Suppressor macrophage (primary cell): Measurements from ENCODE around the gene LRRC72.
A peak's percentile ranks its signal among the peaks of the same experiment; 100 is the strongest.
"Not testable (repeated sequence)": the region's sequence is repeated elsewhere in the genome, so short reads cannot be mapped to it uniquely, and the experiment has no call there.

Source experiments
- DNase-seq, 4 experiments: peaks; one replicate each; pipeline ENCODE4 v3.0.0-alpha.2; 2020 to 2022
- total RNA-seq, 17 experiments: gene quantifications; one replicate each; lab custom pipeline; 2026; ENCODE audit warnings: mixed read lengths in 6 of 17, inconsistent platforms in 3 of 17; lab: John Stamatoyannopoulos, UW

LRRC72 gene
- 0 to 0.44 (median 0) reads per million in 17 experiments for total RNA-seq

DNA sequence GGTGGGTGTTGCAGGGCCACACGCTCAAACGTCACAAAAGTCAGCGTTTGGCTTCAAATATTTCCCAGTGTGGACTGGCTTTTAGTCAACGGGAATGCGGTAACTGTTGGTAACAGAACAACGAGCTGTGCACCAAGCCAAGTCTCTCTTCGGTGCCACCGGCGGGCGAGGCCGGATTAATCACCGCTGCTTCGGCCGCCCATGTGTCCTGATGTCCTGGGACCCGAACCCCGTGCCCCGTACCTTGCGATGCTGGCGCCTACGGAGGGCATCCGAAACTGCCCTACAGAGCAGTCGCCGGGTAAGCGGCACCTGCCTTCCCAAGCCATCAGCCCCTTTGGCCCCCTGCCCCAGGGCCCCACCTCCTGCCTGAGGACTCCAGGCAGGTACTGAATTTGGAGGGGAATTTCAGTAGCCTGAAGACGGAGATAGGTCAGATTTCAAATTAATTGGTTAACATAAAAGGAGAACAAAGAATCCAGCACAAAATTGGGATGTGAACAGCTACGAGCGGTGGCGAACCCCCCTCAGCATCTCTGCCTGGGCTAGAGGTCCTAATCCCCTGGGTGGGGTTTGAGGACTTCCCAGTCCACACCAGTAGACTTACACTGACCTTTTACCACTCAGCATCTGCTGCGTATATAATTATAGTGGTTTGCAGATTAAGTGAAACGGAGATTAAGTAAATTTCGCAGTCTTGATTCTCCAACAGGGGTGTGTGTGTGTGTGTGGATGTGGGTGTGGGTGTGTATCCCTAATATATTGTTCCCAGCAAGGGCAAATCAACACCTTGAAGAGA lies at the start of gene LRRC72:
TSS of gene LRRC72 (plus strand) at position 84 of the 799 bp plus-strand sequence. CDS start at position 212, 128 bp downstream.
- DNase-seq, result no peak

GRCh38 chr7:16479161-16479560 lies 47.5 kb upstream of the LRRC72 start:
- DNase-seq, result no peak

DNA sequence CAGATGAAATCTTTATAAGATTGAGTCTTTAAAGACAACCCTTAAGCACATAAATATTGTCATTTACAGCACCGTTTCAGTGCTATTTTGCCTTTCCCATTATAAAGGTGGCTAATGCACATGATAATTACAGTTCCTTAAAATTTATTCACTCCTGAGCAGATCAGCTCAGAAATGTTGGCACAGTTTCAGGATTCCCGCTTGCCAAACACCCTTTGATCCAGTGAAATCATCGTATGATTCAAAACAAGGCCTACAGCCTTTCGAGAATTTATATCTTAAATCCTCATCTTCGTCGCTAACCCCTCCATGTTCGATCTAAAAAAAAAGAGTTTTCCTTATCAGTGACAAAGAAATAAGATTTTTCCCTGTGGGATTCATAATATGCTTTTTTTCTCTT lies 47.0 kb upstream of the LRRC72 start:
- no peak for DNase-seq

GRCh38 chr7:16484453-16485158 lies 42.0 kb upstream of the LRRC72 start:
- no peak for DNase-seq

DNA sequence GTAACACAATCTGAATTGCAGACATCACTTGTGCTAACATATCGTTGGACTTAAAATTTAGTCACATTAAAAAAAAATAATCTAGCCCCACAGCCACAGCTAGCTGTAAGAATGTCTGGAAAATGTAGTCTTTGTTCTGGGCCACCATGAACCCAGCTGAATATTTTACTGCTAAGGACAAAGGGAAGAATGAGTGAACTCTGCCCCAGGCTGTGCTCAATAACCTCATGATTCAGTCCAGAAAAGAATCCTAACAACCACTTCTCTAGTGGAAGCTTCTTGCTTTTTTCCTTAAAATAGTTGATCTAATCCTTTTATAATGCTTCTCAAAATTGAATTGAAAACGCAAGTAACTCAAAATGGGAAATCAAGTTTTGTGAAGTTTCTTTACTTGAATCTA lies 35.5 kb upstream of the LRRC72 start:
- no peak for DNase-seq

GRCh38 chr7:16492513-16493062 lies 34.0 kb upstream of the LRRC72 start:
- no peak for DNase-seq

DNA sequence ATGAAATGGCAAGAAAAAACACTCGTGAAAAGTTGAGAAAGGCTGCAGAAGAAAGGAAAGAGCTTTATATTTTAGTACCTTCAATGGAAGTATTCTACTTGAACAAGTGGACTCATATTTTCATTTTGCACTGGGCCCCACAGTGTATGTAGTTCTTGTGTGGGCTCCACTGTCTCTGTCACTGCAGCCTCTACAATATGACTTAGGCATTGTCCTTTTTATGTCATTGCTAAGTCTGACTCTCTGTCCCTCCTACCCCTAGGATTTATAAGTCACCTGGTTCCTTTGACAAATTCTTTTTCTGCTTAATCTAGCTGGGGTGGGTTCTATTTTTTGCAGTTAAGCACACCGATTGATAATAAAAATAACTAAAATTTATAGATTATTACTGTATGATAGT lies 33.4 kb upstream of the LRRC72 start:
- no peak for DNase-seq

DNA sequence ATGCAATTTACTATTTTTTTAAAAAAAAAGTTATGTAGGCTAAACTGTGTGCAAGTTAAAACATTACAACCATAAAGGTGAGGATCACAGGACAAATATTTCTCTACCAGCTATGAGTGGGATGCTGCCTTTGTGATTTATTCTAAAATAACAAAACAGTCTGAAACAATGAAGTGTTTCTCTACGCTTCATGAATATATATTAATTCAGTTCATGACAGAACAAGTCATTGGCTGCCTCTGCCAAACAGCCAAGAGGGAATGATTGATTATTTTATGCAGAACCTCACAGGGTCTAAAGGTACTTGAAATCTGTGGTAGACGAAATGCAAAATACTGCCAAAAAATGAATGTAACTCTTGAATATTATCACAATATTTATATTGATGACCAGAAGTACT lies 32.1 kb upstream of the LRRC72 start:
- no peak for DNase-seq

DNA sequence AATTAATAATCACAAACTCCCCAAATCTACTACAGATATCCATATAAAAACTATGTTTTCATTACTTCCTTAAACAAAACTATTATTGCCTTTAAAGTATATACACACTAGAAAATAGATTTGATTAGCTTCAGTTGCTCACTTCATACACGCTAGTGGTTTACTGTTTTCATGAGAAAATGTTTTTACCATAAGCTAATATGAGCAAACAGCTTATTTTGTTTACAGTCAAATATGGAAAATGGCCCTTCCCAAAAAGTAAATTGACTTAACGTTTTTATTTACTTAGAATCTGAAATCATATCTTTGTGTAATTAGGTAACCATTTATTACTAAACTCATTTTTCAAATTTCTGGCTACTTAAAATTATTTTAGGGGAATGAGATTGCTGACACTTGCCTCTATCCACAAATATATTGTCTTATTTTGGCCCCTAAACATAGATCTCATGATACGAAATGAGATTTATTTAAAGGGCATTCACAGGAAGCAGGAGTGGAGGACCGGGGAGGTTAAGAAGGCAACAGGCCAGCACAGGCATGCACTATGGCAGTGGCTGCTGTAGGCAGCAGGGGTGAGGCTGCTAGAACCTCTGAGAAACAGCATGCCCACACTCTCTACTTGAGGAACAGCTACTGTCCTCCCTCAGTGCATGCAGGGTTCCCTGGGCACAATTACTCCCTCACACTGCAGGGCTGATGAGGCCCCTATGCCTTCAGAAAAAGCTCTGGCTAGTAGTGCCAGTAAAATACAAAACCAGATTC lies 31.5 kb upstream of the LRRC72 start:
- peak in 3 of 4 experiments; percentile 6 to 11 (median 8) for DNase-seq

GRCh38 chr7:16498122-16498521 lies 28.5 kb upstream of the LRRC72 start:
- DNase-seq, result no peak

GRCh38 chr7:16502303-16502702 lies 24.3 kb upstream of the LRRC72 start:
- no peak for DNase-seq

DNA sequence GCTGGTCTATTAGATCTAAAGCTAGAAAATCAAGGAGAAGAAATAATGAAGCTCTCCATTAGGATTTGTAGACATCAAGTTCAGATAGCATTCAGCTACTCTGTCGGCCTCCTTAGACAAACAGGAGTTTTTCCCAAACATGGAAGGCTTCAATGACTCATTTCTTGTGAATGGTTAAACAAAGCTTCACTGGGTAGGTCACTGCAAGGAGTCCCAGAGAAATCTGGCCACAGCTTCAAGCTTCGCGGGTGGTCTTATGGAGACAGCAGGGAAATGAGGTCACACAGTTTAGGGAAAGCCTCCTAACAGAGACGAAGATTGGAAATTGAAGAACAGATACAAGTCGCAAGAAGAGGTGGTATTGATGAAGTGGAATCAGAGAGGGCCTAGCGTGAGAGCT lies 22.6 kb upstream of the LRRC72 start:
- no peak for DNase-seq

- DNase-seq, result not testable (repeated sequence)
Measured at GRCh38 chr7:16506422-16506821, 20.2 kb upstream of the LRRC72 start.

DNA sequence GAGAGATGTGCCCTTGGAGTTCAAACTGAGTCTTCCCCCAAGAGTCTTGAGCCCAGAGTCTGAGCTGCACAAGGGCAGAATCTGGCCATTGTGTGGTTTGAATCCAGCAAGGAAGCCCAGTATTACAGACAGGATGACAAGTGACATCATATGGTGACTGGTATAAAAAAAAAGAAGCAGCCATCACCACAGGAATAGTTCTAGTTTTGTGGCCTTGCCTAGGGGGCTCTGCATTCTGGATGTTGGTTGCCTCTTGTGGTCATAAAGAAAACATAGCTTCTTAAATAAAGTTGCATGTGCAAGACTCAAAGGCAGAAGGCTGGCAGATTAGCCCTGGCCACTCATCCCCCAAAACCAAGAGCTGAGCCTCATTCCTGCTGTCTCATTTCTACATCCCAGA lies 16.8 kb upstream of the LRRC72 start:
- no peak for DNase-seq

DNA sequence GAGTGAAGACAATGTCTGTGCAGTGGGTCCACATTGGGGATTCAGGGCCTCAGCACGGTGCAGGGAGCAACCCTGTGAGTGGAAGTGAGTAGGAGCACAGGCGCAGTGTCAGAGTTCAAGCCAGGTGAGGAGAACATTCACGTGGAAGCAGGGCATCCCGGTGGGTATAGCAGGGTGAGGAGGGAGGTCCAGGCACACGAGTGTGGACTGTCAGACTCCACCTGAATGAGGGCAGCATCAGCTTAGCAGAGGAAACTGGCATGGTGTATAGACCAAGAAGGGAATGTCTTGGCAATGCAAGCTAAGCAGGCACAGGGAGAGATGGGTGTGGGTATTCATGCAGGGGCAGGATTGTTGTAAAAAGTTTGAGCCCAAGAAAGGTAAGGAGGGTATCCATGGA lies 15.3 kb upstream of the LRRC72 start:
- DNase-seq, result no peak

- DNase-seq, result no peak
Measured at GRCh38 chr7:16512097-16512496, 14.5 kb upstream of the LRRC72 start.

DNA sequence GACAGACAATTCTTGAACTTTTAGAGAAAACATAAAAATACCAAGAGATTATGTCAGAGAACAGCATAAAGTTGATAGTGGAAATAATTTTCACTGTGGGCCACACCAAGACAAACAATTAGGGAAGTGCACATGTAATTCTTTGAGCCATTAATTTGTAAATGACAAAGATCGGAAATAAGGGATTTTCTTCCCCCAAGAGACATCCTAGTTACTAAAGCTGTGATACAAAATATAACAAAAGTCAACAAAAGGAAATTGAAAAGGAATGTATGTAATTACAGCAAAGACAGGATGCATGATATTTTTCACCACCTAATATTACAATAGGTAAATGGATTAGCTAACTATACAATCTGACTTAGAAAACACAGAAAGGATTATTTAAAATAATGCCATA lies 12.4 kb upstream of the LRRC72 start:
- no peak for DNase-seq

DNA sequence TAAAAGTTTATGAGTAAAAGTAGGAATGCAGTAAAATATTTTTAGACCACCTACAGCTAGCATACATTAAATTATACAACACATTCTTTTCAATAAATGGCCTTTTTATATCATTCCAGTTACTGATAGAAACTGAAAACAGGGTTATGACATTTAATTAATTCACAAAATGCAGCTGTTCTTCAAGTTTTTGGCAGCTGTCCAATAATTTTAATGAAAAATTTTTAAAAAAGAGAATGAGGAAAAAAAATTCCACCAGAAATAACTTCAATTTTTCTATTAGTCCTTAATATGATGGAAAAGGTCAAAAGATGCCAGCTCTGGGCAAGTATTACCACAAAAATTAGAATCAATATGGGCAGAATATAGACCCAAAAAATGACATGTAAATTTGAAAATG lies 11.9 kb upstream of the LRRC72 start:
- no peak for DNase-seq

- DNase-seq, result peak in 2 of 4 experiments; percentile 4 to 6
Measured at GRCh38 chr7:16515785-16516685, 10.6 kb upstream of the LRRC72 start.

DNA sequence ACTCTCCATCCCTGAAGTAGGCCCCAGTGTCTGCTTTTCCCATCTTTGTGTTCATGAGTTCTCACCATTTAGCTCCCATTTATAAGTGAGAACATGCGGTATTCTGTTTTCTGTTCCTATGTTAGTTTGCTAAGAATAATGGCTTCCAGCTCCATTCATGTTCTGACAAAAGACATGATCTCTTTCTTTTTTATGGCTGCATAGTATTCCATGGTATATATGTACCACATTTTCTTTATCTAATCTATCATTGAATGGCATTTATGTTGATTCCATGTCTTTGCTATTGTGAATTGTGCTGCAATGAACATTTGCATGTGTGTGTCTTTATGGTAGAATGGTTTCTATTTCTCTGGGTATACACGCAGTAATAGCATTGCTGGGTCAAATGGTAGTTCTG lies 6.6 kb upstream of the LRRC72 start:
- not testable (repeated sequence) for DNase-seq

- DNase-seq, result no peak
Measured at GRCh38 chr7:16524332-16524731, 2.3 kb upstream of the LRRC72 start.

DNA sequence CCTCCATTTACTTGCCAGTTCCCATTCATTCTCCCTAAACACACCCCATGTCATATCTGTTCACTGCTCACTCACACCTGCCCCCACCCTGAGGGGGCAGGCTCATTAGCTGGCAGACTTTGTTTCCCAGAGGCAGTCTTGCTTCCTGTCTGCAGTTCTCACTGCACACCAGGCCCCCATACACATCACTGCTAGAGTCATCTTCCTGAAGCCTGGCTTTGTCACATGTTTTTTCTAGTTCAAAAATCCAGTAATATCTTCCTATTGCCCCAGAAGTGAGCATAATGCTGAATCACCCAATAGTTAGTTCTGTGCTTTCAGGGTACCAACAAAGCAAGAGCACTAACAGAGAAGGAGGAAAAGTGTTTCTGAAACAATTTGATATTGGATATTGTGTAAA lies 1.9 kb downstream of the LRRC72 start:
- DNase-seq, result no peak
